Subcutaneous adipose tissue (tissue), 4 donors: ENCODE measurements around the gene RFC5. TPM values are rescaled to one million over a fixed set of nuclear protein-coding genes. Genes with fewer than 3 reads are reported as not detected.

Experiments
- total RNA-seq, 4 donors: library from RNA; depleted of rRNA; stranded (reverse); fragments of >200 nt; gene quantifications; one replicate each; pipeline ENCODE4 v1.1.0, GENCODE V29; 2016
- TF ChIP-seq, protein P1 (sequence below): fragments of 450-650 bp; IDR thresholded peaks from one replicate; pipeline ENCODE4 v1.5.1; 2016; ENCODE audit warnings: low read depth, mild to moderate bottlenecking, control low read depth, antibody characterized with exemption, moderate library complexity

Gene RFC5
- total RNA-seq, 4 donors from 2014 or later: 7.0 to 20.7 (median 8.2) TPM

DNA sequence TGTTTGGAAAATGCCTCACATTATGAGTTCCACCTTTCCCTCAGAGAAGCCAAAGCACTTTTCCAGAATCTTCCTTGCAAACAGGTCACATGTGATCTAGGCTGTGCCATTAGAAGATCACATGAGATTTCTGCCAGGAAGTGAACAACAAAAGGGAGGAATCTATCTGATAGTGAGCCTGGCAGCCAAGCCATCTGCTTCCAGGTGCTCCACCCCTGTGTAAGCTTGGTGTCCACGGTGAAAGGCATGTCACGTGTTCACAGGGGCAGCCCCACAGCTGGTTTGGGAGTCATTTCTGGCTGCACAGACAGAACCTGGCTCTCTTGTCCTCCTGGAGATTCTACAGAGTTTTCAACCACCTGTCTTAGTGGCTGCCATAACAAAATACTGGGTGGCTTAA is 44.2 kb upstream of the RFC5 start:
- TF ChIP-seq, protein P1, sequence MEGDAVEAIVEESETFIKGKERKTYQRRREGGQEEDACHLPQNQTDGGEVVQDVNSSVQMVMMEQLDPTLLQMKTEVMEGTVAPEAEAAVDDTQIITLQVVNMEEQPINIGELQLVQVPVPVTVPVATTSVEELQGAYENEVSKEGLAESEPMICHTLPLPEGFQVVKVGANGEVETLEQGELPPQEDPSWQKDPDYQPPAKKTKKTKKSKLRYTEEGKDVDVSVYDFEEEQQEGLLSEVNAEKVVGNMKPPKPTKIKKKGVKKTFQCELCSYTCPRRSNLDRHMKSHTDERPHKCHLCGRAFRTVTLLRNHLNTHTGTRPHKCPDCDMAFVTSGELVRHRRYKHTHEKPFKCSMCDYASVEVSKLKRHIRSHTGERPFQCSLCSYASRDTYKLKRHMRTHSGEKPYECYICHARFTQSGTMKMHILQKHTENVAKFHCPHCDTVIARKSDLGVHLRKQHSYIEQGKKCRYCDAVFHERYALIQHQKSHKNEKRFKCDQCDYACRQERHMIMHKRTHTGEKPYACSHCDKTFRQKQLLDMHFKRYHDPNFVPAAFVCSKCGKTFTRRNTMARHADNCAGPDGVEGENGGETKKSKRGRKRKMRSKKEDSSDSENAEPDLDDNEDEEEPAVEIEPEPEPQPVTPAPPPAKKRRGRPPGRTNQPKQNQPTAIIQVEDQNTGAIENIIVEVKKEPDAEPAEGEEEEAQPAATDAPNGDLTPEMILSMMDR: no peak

DNA sequence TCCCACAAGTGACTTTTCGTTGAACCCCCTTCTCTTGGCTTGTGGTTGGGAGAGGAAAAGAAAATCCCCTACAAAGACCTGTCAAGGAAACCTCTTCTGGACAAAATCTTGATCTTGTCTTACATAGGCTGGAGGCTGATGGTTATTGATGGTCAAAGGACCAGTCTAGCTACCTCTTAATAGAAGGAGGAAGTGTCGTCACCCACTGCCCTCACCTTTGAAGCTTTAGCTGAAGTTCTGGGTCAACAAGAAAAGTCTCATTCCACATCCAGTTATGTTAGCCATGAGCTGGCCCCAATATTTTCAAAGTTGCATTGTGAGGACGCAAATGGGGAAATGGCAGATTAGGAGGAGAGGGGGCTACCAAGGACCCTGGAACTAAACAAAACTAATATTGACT is 41.5 kb upstream of the RFC5 start:
- TF ChIP-seq, protein P1: no peak

DNA sequence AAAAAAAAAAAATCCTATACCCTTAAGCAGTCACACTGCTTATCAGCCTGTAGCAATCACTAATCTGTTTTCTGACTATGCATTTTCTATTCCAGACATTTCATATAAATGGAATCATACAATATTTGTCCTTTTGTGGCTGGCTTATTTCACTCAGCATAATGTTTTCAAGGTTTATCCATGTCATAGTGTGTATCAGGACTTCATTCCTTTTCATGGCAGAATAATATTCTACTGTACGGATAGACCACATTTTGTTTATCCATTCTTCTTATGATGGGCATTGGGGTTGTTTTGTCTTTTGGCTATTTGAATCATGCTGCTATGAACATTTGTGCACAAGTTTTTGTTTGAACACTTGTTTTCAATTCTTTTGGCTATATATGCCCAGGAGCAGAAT is 39.1 kb upstream of the RFC5 start:
- TF ChIP-seq, protein P1: no peak

DNA sequence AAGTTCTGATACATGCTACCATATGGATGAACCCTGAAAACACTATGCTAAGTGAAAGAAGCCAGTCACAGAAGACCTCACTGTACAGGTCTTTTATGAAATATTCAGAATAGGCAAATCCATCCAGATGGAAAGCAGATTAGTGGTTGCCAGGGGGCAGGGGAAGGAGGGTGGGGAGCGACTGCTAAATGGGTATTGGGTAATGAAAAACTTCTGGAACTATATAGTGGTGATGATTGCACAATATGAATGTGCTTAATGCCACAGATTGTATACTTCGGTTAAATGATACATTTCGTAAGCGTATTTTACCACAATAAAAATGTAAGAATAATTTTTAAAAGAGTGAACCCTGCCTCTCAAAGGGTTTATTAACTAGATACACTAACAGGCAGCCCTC is 35.9 kb upstream of the RFC5 start:
- TF ChIP-seq, protein P1: no peak

DNA sequence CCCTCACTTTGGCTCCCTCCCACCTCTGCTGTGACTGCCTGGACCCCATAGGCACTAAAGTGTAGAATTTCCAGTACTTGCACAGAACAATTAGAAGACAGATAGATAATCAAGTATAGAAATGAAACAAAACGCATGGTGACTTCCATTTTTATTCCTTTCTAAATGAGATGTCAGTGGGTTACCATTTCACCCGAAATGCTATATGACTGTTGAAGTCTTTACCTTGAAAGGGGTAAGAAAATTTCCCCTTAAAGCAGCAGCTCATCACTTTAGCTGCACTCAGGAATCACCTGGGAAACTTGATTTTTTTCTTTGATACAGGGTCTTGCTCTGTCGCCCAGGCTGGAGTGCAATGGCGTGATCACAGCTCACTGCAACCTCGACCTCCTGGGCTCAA is 35.2 kb upstream of the RFC5 start:
- TF ChIP-seq, protein P1: no peak

DNA sequence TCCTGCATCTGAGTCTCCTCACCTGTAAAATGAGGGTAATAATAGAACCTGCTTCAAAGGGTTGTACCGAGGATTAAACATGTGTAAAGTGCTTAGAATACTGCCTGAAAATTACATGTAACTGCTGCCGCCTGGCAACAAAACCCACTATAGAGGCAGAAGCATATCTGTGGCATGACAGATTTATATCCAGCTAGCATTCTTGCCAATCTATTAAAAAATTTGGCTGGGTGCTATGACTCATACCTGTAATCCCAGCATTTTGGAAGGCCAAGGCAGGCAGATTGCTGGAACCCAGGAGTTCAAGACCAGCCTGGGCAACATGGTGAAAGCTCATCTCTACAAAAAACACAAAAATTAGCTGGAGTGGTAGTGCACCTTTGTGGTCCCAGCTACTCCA is 31.3 kb upstream of the RFC5 start:
- TF ChIP-seq, protein P1: no peak

DNA sequence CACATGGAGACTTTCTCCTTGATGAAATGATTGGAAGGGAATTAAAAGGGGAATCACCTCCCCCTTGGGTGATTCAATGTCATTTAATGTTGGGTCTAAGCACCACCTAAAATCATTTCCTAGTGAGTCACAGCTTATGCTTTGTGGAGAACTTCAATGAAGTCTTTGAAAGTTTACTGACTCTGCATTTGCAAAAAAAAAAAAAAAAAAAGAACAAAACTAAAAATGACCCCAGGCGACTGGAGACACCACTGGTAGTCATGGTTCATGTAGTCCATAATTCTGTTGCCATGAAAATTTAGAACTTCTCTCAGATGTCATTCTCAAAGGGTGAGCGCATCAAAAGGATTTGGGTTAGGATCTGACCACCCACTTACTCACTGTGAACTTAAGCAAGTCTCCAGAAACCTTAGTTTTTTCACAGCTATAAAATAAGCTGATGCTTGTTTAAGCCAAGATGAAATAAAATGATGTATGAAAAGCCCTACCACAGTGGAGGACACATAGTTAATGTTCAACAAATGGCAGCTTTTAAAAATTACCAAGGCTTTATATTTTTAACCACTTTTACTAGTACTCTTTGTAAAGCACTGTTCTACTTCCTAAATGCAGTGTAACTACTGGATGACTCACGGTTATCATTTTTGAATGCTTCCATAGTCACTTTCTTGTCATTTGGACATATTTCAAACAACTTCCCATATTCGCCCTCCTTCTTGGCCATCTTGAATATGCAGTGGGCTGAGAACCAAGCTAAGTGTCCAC is 29.6 kb upstream of the RFC5 start:
- TF ChIP-seq, protein P1: no peak
